Measurements from ENCODE around the gene RBM6. TPM values are rescaled to one million over a fixed set of nuclear protein-coding genes. Genes with fewer than 3 reads are reported as not detected.
"Not testable (repeated sequence)": the region's sequence is repeated elsewhere in the genome, so short reads cannot be mapped to it uniquely, and the experiment has no call there.

RBM6 gene
- total RNA-seq, 1 donor from 2014 or later: 53.9 TPM

DNA sequence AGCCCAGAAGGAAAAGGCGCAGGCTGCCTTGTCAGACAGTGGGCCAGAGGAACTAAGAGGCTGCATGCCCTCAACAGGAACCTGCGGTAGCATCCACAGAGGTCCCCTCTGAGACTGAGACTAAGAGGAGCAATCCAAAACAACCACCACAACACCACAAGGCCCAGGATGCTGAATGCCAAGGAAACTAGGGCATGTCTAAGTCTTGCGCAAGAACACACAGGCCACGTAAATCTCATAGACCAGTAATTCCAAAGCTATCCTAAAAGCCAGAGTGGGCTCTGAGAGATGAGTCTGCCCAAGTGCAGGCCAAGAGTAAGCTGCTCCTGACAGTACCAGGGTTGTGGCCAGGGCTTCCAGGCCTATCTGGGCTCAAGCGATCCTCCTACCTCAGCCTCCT lies 23.3 kb upstream of the RBM6 start:
- DNase-seq (ENCODE audit: low read depth) (peak; percentile 33), FAIRE-seq (no peak)
- Histone ChIP-seq H3K9ac (ENCODE audit: low read length) (no peak overlapping the region), H3K36me3 (ENCODE audit: insufficient read depth, low read length) (peaks cover 2% of the 10 kb centered on the region), H3K4me2 (ENCODE audit: low read length) (no peak overlapping the region), H2AFZ (ENCODE audit: low read depth, low read length) (no peak overlapping the region), H3K27ac (ENCODE audit: low read depth, low read length) (no peak overlapping the region), H3K4me3 (ENCODE audit: insufficient read depth, low read depth, low read length) (no peak overlapping the region), H3K79me2 (ENCODE audit: insufficient read depth, low read length) (peaks cover 4% of the 10 kb centered on the region), H3K27me3 (ENCODE audit: insufficient read depth, low read length) (no peaks in the 10 kb centered on the region), H4K20me1 (ENCODE audit: insufficient read depth, low read length) (peaks cover 14% of the 10 kb centered on the region), H3K9me3 (ENCODE audit: insufficient read depth, low read depth, low read length) (no peaks in the 10 kb centered on the region), H3K4me1 (ENCODE audit: insufficient read depth, low read length) (no peaks in the 10 kb centered on the region)
- Mint-ChIP-seq H3K27ac (ENCODE audit: unreplicated experiment) (no peak overlapping the region), H3K4me3 (ENCODE audit: unreplicated experiment) (no peak overlapping the region), H3K36me3 (ENCODE audit: low read depth, unreplicated experiment) (peaks cover 11% of the 10 kb centered on the region), H3K4me1 (ENCODE audit: low read depth, unreplicated experiment) (peaks cover 2% of the 10 kb centered on the region), H3K9me3 (ENCODE audit: unreplicated experiment) (no peaks in the 10 kb centered on the region), H3K27me3 (ENCODE audit: low read depth, unreplicated experiment) (peaks cover 11% of the 10 kb centered on the region)
- TF ChIP-seq EZH2 (IDR thresholded peaks at IDR 0.05; ENCODE audit: insufficient read depth, low read length): no peak
- TF ChIP-seq, protein P1, sequence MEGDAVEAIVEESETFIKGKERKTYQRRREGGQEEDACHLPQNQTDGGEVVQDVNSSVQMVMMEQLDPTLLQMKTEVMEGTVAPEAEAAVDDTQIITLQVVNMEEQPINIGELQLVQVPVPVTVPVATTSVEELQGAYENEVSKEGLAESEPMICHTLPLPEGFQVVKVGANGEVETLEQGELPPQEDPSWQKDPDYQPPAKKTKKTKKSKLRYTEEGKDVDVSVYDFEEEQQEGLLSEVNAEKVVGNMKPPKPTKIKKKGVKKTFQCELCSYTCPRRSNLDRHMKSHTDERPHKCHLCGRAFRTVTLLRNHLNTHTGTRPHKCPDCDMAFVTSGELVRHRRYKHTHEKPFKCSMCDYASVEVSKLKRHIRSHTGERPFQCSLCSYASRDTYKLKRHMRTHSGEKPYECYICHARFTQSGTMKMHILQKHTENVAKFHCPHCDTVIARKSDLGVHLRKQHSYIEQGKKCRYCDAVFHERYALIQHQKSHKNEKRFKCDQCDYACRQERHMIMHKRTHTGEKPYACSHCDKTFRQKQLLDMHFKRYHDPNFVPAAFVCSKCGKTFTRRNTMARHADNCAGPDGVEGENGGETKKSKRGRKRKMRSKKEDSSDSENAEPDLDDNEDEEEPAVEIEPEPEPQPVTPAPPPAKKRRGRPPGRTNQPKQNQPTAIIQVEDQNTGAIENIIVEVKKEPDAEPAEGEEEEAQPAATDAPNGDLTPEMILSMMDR (IDR thresholded peaks at IDR 0.05; ENCODE audit: insufficient read depth, low read depth, low read length): no peak

DNA sequence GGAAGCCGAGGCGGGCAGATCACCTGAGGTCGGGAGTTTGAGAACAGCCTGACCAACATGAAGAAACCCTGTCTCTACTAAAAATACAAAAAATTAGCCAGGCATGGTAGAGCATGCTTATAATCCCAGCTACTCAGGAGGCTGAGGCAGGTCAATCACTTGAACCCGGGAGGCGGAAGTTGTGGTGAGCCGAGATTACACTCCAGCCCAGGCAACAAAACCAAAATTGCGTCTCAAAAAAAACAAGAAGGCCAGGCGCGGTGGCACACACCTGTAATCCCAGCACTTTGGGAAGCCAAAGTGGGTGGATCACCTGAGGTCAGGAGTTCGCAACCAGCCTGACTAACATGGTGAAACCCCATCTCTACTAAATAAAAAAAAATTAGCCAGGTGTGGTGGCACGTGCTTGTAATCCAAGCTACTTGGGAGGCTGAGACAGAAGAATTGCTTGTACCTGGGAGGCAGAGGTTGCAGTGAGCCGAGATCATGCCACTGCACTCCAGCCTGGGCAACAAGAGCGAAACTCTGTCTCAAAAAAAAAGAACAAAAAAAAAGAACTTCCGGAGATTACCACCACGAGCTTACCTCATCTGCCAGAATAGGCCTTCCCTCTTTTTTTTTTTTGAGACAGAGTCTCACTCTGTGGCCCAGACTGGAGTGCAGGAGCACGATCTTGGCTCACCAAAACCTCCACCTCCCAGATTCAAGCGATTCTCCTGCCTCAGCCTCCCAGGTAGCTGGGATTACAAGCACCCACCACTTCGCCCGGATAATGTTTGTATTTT lies 22.0 kb upstream of the RBM6 start:
- not testable (repeated sequence) for H3K36me3 Mint-ChIP-seq (ENCODE audit: low read depth, unreplicated experiment); H3K4me3 ChIP-seq (ENCODE audit: insufficient read depth, low read depth, low read length); H3K27ac ChIP-seq (ENCODE audit: low read depth, low read length); DNase-seq (ENCODE audit: low read depth); H3K79me2 ChIP-seq (ENCODE audit: insufficient read depth, low read length); H3K27ac Mint-ChIP-seq (ENCODE audit: unreplicated experiment); H3K4me2 ChIP-seq (ENCODE audit: low read length); FAIRE-seq; H3K27me3 ChIP-seq (ENCODE audit: insufficient read depth, low read length); H2AFZ ChIP-seq (ENCODE audit: low read depth, low read length); H3K9me3 ChIP-seq (ENCODE audit: insufficient read depth, low read depth, low read length); H3K36me3 ChIP-seq (ENCODE audit: insufficient read depth, low read length); H3K4me3 Mint-ChIP-seq (ENCODE audit: unreplicated experiment); H3K9ac ChIP-seq (ENCODE audit: low read length); H3K27me3 Mint-ChIP-seq (ENCODE audit: low read depth, unreplicated experiment); H3K4me1 Mint-ChIP-seq (ENCODE audit: low read depth, unreplicated experiment); H3K9me3 Mint-ChIP-seq (ENCODE audit: unreplicated experiment); H3K4me1 ChIP-seq (ENCODE audit: insufficient read depth, low read length)
- H4K20me1 ChIP-seq (ENCODE audit: insufficient read depth, low read length): peaks cover 14% of the 10 kb centered on the region

GRCh38 chr3:49924683-49925082 lies 15.3 kb upstream of the RBM6 start:
- H3K27ac Mint-ChIP-seq (ENCODE audit: unreplicated experiment): no peak overlapping the region
- TF ChIP-seq, protein P1 (IDR thresholded peaks at IDR 0.05; ENCODE audit: insufficient read depth, low read depth, low read length): no peak
- TF ChIP-seq EZH2 (IDR thresholded peaks at IDR 0.05; ENCODE audit: insufficient read depth, low read length): no peak
- peak; percentile 5 for FAIRE-seq

More at GRCh38 chr3:49924683-49925082, 15.3 kb upstream of the RBM6 start:
- Histone ChIP-seq H4K20me1 (ENCODE audit: insufficient read depth, low read length) (no peaks in the 10 kb centered on the region), H2AFZ (ENCODE audit: low read depth, low read length) (peak overlapping the region; percentile 15), H3K79me2 (ENCODE audit: insufficient read depth, low read length) (peaks cover 14% of the 10 kb centered on the region), H3K9ac (ENCODE audit: low read length) (no peak overlapping the region), H3K4me3 (ENCODE audit: insufficient read depth, low read depth, low read length) (no peak overlapping the region), H3K9me3 (ENCODE audit: insufficient read depth, low read depth, low read length) (no peaks in the 10 kb centered on the region), H3K36me3 (ENCODE audit: insufficient read depth, low read length) (no peaks in the 10 kb centered on the region), H3K27me3 (ENCODE audit: insufficient read depth, low read length) (no peaks in the 10 kb centered on the region), H3K27ac (ENCODE audit: low read depth, low read length) (peak overlapping the region; percentile 34), H3K4me1 (ENCODE audit: insufficient read depth, low read length) (peaks cover 12% of the 10 kb centered on the region), H3K4me2 (ENCODE audit: low read length) (peak overlapping the region; percentile 47)
- Mint-ChIP-seq H3K27me3 (ENCODE audit: low read depth, unreplicated experiment) (no peaks in the 10 kb centered on the region), H3K9me3 (ENCODE audit: unreplicated experiment) (no peaks in the 10 kb centered on the region), H3K4me1 (ENCODE audit: low read depth, unreplicated experiment) (peaks cover 10% of the 10 kb centered on the region), H3K4me3 (ENCODE audit: unreplicated experiment) (no peak overlapping the region), H3K36me3 (ENCODE audit: low read depth, unreplicated experiment) (peaks cover under 1% of the 10 kb centered on the region)
- peak; percentile 77 for DNase-seq (ENCODE audit: low read depth)

Data from astrocyte (in vitro differentiated cells and primary cell).